ENCODE results near the gene SYT2. TPM values are rescaled to one million over a fixed set of nuclear protein-coding genes. Genes with fewer than 3 reads are reported as not detected.

Gene SYT2
- total RNA-seq, 2 donors from 2014 or later = not detected

DNA sequence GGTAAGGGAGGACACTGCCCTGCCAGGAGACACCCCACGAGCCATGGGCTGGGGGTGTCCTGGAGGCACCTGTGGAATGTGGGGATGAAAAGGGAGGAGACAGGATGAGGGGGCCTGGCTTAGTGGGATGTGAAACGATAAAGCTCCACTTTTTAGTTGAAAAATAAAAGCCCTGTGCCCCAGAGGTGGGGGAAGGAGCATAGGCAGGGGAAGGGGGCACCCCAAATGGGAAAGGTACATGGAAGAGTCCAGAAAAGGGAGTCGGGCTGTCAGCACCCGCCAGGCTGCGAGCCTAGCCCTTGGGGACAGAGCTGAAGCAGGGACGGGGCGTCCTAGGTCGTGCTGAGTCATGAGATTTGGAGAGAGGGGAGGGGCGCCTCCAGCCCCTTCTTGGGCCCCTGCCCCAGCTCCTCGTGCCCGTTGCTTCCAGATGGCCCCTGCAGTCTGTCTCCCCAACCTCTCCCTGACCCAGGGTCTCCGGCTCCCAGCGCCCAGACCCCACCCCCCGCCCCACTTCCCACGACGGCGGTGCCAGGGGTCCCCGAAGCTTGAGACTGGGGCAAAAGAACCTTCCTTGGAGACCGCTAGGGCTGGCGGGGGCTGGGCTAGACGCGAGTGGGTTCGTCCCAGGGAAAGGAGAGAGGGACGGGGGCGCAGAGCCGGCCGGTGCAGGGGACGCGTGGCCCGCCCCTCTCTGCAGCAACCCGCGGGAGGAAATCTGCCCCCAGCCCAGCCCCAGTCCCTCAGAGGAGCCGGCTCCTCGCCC lies 795 bp downstream of the SYT2 start:
- no peak for DNase-seq
- intact Hi-C loops (cut with DNase I) = loop anchor here in 1 of 2 donors (10.0 kb wide), 1 partner anchor 385 kb away; no protein-coding TSS in a partner anchor
- peak in 1 of 2 donors; percentile 13 for ATAC-seq

DNA sequence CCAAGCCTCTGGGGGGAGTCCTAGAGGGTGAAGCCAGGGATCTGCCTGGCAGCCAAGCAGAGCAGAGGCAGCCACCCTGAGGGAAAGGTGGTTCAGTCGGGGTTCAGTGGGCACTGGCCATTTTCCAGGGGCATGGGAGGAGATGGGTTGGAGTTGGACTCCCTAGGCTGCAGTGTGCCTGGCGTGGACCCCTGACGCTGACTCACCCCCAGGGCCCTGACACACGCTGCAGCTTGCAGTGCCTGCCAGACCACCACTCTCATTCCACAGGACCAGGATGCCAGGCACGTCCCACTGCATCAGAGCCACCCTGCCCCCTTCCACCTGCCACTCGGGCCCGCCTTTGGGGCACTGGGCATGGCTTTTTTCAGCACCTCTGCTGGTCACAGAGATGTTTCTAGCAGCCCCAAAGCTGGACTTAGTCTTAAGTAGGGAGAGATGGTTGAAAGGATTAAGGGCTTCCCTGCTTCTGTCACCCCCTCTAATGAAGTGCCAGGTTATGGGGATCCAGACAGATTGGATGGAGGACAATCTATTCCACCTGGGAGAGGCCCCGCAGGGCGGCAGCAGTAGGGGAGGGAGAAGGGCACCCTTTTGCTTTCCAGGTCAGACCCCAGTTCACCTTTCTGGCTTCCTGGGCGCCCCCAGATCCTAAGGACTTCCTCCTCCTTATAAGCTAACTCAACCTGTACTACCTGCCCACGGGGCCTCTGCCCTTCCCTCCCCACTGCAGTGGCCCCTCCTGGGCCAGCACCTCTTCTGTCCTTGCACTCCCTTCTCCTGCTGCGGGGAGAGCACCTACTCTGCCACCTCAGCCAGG lies 1.6 kb downstream of the SYT2 start:
- ATAC-seq = no peak
- no peak for DNase-seq
- intact Hi-C loops (cut with DNase I) = loop anchor here in 1 of 2 donors (10.0 kb wide), 1 partner anchor 384 kb away; no protein-coding TSS in a partner anchor

DNA sequence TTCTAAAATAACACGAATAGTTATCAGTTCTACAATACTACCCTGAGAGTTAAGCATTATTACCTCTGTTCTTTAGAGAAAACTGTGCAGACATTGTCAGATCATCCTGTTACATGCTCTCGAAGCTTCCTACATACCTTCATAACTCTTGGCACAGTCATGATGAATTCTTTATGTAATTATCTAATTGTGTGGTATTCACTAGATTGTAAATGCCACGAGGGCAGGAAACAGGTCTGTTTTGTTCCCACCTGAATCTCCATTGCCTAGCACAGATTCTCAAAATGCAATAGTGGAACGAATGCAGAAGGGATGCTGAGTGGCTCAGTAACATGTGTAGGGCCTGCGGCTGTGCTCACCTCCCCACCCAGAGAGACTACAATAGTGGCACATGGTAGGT lies 3.4 kb downstream of the SYT2 start:
- DNase-seq = no peak
- intact Hi-C loops (cut with DNase I) = loop anchor here in 1 of 2 donors (10.0 kb wide), 1 partner anchor 382 kb away; no protein-coding TSS in a partner anchor
- no peak for ATAC-seq

DNA sequence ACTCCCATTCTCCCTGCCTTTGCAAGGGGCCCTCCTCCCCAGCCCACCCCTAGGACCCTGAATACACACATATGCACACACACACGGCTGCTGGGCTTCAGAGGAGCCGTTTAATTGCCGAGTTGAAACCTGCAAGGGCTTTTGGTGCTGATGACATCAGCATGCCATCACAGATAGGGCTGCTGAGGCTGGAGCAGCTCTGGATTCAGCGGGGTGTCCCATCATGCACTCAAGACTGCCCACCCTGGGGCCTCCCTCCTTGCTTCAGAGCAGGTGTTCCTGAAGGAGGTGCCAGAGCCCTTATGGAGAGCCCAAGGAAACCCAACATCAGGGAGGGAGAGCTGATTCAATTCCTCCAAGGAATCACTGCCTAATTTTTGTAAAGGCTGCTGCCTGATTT lies 5.7 kb downstream of the SYT2 start:
- ATAC-seq = no peak
- intact Hi-C loops (cut with DNase I) = loop anchor here in 1 of 2 donors (10.0 kb wide), 1 partner anchor 380 kb away; no protein-coding TSS in a partner anchor
- DNase-seq = no peak

DNA sequence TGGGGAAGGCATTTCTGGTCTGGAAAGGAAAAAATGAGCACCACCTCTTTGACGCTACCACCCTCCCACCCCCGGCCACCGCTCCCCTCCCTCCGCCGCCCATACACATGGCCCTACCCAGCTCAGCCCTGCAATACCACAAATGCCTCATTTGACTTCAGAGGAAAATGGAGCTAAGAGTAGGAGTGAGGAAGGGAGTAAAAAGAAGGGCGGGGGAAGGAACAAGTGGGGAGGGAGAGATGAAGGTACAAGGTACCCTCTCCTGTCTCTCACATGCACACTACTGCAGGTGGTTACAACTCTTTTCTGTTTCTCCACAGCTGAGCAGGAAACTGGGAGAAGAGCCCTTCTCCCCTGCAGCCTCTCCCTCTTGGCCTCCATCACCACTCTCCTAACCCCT lies 7.1 kb downstream of the SYT2 start:
- intact Hi-C loops (cut with DNase I) = loop anchor here in 1 of 2 donors (10.0 kb wide), 1 partner anchor 378 kb away; no protein-coding TSS in a partner anchor
- no peak for DNase-seq
- ATAC-seq = no peak

DNA sequence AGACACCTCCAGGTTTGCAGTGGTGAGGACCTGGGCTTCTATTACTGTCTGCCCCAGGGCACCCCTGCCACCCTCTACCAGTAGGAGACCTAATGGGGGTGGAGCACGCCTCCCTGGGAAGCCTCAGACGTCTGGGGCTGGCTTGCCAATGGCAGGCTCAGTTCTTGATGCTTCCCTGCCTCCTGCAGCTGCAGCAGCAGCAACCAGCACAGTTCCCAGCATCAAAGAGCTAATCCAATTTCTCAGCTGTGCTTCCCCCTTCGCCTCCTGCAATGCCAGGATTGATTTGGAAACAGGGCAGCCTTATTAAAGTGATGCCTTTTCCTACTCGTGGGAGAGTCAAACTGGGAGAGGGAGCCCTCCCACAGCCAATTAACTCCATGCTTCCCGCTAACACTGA lies 8.2 kb downstream of the SYT2 start:
- intact Hi-C loops (cut with DNase I) = loop anchor here in 1 of 2 donors (10.0 kb wide), 1 partner anchor 377 kb away; no protein-coding TSS in a partner anchor
- no peak for ATAC-seq
- DNase-seq = no peak

DNA sequence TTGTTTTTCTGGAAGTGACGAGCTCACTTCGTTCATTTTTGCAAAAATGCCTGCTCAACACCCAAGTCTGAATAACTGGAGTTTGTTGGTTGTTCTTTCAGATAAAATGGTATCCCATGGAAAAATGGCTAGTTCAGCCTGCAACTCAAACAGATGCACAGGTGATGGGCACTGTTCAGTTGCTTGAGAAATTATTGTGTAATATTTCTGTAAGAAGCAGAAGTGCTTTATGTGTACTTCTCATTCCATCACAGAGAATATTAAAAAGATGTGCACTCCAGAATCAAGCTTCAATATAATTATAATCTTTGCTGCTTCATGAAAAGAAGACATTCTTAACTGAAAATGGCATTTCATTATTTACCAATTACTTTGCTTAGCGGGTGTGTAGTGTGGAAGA lies 9.1 kb downstream of the SYT2 start:
- intact Hi-C loops (cut with DNase I) = loop anchor here in 1 of 2 donors (10.0 kb wide), 1 partner anchor 376 kb away; no protein-coding TSS in a partner anchor
- ATAC-seq (no peak), DNase-seq (no peak)

DNA sequence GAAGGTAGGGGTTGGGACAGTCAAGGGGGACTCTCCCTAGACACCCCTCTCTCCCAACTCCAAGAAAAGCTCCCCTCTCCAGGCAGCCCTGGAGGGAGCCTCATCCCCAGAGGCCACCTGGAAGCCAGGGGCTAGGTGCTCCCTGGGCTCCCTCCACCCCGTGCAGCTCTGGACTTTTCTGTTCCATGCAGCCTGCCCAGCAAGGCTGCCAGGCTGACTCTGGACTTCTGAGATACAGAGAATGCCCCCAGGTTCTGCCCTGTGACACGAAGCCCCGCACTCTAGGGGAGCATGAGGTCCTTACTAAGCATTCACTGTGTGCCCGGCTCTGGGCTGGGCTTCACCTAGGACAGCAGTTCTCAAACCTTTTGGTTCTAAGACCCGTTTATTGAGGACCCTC lies 10.2 kb downstream of the SYT2 start:
- ATAC-seq (no peak), DNase-seq (no peak)
- intact Hi-C loops (cut with DNase I) = loop anchor here in 1 of 2 donors (10.0 kb wide), 1 partner anchor 375 kb away; no protein-coding TSS in a partner anchor

DNA sequence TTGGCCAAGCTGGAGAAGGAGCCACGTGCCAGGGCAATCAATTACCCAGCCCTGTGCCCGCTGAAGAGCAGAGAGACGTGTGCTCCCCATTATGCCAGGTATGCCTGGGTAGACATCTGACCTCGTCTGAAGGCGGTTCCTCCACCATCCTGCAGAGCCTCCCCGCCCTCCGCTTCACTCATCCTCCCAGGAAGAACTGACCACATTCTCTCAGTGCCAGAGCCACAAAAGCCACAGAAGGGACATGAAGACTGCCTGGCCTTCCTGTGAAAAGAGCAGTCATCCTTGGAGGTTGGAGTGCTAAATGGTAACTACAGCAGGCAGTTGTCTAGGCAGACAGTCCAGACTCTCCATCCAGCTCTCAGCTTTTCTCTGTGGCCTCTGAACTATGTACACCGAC lies 12.0 kb downstream of the SYT2 start:
- DNase-seq = no peak
- intact Hi-C loops (cut with DNase I) = no loop called here
- no peak for ATAC-seq

DNA sequence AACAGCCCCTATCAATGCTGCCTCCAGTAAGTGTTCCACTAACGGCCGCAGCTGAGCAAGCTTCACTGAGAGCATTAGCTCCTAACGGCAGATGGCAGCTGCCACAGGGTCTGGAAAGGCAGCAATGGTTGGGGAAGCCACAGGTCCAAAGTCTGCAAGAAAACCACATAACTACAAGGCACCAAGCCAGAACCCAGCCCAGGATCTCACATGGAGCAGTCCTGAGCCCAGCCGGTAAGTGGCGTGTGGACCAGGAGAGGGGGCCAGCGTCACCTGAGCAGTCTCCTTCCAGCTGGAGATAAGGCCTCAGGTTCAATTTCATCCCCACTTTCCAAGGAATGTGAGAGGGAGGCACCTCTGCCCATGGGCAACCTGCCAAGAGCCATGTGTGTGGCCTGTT lies 13.2 kb downstream of the SYT2 start:
- intact Hi-C loops (cut with DNase I) = no loop called here
- ATAC-seq = no peak

DNA sequence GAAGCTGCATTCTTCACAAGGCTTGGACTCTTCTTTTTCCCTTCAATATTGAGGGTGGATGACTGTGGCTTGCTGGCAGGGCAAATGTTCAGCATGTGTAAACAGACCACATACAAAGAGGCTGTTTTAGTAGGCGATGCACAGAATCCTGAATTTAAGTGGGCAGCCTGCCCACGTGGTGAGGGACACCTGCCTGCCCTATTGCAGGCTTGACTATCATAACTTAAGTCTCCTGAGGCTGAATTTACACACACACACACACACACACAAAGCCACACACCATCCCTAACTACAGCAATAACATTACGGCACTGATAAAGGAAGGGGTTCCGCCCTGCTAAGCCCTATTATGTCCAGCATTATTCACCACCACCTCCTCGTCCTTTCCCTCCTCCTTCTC lies 15.9 kb downstream of the SYT2 start:
- no peak for DNase-seq
- no peak for ATAC-seq
- intact Hi-C loops (cut with DNase I) = no loop called here

More for the DNA sequence above, 13.2 kb downstream of the SYT2 start:
- DNase-seq = no peak

DNA sequence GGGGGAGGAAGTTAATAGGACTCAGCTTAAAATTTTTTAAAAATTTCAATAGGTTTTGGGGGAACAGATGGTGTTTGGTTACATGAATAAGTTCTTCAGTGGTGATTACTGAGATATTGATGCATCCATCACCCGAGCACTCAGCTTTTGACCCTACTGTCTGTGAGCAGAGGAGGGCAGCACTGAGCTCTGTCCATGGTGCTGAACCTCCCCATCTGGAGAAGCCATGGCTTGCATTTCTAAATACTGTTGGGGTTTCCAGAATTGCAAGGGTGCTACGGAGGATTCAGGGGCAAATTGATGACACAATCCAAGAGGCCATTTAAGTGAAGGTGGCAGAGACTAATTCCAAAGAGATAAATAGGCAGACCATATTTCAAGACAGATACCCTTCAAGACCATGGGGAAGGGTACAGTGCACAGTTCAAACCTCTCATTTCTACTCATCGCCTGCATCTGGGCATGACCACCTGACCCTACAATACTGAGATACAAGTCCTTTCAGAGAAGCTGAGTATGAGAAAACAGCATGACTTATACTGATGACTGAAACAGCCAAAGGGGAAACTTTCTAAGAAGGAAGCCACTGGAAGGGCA lies 17.2 kb downstream of the SYT2 start:
- DNase-seq (peak; percentile 76), ATAC-seq (peak; percentile 75 to 77)
- intact Hi-C loops (cut with DNase I) = no loop called here

DNA sequence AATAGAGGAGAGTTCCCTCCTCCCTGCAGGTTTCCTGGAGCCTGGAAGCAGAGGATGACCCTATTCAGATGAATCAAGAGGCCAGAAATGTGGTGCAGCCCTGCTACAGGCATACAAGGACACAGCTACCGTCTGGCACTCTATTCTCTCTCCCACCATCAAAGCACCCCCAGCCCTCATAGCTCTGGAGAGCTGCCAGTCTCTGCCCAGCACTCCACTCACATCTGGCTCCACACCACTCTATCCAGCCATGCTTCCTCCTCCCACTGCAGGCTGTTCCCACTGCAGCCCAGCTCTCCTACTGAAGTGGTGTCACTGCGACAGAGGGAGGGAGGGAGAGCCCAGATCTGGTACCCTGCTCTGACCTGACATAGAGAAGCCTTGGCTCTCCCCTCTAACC lies 18.4 kb downstream of the SYT2 start:
- DNase-seq = no peak
- ATAC-seq = no peak
- intact Hi-C loops (cut with DNase I) = no loop called here

DNA sequence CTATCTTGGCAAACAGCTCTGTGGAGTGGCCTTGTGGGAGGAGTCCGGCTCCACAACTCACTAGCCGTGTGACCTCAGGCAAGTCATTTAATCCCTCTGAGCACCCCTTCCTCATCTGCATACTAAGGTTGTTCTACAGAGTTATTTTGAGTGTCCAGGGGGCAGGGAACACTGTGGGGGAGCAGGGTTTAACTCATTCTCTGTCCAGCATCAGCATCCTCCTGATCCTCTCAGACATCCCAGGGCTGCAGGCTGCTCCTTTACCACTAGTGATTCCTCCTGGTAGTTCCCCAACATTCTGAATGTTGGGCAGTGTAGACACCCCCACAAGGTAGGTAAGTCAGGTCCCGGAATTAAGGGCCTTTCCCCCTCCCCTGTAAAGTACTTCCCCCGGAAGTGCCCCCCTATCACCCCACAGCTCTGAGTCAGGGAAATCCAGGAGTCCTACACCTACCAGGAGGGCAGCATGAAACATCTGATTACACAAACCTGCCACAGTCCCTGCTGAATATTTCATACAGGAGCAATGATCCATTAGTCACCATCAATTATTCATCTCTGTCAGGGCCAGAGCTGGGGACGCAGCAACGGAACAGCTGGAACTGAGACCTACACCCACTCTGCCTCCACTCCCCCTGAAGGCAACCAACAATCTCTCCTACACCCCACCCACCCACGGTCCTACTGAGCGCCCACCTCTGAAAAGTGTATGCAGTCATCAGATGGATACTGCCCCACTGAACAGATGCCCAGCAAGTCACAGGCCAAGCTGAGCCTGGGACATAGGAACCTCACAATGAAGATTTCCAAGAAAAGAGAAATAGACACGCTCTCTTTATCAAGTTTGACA lies 20.5 kb downstream of the SYT2 start:
- intact Hi-C loops (cut with DNase I) = no loop called here
- DNase-seq (no peak), ATAC-seq (no peak)

DNA sequence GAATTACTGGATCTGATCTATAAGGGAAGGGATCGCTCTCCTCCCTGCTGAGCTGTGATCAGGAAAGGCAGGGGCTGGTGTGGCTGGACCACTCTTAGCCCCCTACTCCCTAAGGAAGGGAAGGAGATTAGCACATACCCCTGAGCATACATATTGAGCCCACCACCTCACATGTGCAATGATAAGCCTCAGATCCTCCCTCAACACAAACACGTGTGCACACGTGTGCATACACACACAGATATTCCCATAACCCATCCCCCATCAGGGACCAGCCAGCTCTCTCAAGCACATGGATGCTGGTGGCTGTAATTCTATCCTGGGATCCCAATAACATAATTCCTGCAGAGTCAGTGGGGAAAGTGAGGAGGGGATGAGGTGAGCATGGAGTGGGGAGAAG lies 21.2 kb downstream of the SYT2 start:
- intact Hi-C loops (cut with DNase I) = no loop called here
- ATAC-seq = no peak
- no peak for DNase-seq

DNA sequence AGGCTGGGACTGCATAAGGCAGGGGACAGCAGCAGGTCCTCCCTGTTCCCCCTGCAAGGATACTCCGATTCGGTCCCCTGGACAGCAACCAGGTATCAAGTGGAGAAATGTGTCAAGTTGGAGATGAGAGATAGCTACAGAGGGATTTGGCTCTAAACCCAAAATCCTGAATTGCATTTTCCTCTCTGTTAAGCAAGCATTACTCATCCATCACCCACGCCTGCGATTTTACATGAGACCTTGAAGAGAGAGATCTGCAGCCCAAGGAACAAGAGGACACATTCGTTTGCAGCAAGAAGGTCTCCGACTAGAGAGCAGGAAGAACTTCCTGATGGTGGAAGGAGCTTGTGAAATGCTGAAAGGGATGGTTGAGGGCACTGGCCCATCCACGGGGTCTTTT lies 21.9 kb downstream of the SYT2 start:
- no peak for ATAC-seq
- intact Hi-C loops (cut with DNase I) = no loop called here
- no peak for DNase-seq

DNA sequence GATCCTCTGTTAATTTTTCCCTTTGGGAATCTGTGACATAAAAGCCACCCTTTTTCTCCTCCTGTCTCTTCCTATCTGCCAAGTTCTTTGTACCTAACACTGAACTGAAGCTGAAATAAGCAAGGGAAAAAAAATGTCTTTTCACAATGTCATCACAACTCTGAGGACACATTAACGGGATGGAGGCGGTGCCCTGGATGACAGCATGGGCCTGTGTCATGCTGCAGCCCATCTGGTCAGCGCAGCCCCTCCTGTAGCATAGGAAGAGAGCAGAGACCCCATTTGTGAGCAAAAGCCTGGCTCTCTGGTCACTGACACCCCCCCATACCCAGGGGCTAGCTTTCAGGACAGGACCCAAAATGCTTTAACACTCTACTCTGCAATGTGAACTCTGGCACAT lies 22.5 kb downstream of the SYT2 start:
- ATAC-seq (no peak), DNase-seq (no peak)
- intact Hi-C loops (cut with DNase I) = no loop called here

DNA sequence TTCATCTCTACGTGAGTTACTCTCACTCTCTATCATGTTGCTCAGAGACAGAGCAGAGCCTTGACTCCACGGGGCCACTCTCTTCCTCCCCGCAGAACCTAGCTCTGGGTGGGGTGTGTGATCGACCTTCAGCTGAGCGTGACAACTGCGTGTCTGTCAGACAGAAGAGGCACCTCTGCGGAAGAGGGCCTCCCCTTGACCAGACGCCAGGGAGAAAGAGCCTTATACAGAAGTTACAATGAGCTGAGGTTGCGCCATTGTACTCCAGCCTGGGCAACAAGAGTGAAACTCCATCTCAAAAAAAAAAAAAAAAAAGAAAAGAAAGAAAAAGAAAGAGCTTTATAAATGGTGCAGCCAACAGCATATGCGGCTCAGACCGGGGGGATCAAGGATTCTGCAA lies 22.9 kb downstream of the SYT2 start:
- intact Hi-C loops (cut with DNase I) = no loop called here
- DNase-seq = no peak
- ATAC-seq = no peak

DNA sequence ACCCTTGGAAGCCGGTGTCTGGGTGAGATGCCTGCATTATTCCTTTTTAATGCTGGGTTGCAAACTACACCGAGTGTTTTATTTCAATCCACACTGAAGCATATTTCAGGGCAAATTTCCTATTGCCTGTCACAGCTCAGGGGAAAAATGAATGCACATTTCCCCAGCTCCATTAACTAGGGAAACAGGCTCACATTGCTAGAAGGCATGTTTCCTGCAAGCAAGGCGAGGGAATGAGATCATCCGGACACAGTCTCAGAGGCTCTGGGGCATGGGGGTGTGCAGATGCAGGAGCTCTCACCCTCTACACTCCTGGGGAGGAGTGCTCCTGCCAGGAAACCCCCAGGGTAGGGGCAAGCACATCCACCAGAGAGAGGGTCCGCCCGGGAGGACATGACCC lies 24.6 kb downstream of the SYT2 start:
- ATAC-seq (no peak), DNase-seq (no peak)
- intact Hi-C loops (cut with DNase I) = no loop called here
